ENCODE results near the gene KCNF1. TPM values are rescaled to one million over a fixed set of nuclear protein-coding genes. Genes with fewer than 3 reads are reported as not detected.

The KCNF1 gene
- total and polyA plus RNA-seq, 4 donors: 0.09 TPM; not detected in 3

- DNase-seq (ENCODE audit: low spot score): no peak
- Histone ChIP-seq H3K27ac (ENCODE audit: low read depth in 1 of 2, low read length in 2 of 2) (no peak overlapping the region), H3K9me3 (ENCODE audit: control insufficient read depth in 4 of 4, low read length in 3 of 4) (no peaks in the 10 kb centered on the region), H3K27me3 (ENCODE audit: control insufficient read depth in 4 of 4, insufficient read depth in 4 of 4, low read length in 3 of 4) (no peaks in the 10 kb centered on the region), H3K4me3 (ENCODE audit: low read depth in 1 of 3, low read length in 3 of 3) (no peak overlapping the region), H3K4me1 (ENCODE audit: control insufficient read depth in 4 of 4, insufficient read depth in 4 of 4, low read length in 3 of 4) (peaks cover 0 to 2% (median 0%) of the 10 kb centered on the region in 4 donors), H3K9ac (ENCODE audit: low read depth in 1 of 2, low read length in 2 of 2) (no peak overlapping the region), H3K36me3 (ENCODE audit: control insufficient read depth in 4 of 4, insufficient read depth in 3 of 4, low read depth in 1 of 4, low read length in 3 of 4) (no peaks in the 10 kb centered on the region)
- WGBS: 88% methylated on average over 12 of the region's 12 CpGs
- no peak for TF ChIP-seq RXRA (IDR thresholded peaks at IDR 0.05)
- TF ChIP-seq RAD21 (IDR thresholded peaks at IDR 0.05): no peak
- TF ChIP-seq, protein P1, sequence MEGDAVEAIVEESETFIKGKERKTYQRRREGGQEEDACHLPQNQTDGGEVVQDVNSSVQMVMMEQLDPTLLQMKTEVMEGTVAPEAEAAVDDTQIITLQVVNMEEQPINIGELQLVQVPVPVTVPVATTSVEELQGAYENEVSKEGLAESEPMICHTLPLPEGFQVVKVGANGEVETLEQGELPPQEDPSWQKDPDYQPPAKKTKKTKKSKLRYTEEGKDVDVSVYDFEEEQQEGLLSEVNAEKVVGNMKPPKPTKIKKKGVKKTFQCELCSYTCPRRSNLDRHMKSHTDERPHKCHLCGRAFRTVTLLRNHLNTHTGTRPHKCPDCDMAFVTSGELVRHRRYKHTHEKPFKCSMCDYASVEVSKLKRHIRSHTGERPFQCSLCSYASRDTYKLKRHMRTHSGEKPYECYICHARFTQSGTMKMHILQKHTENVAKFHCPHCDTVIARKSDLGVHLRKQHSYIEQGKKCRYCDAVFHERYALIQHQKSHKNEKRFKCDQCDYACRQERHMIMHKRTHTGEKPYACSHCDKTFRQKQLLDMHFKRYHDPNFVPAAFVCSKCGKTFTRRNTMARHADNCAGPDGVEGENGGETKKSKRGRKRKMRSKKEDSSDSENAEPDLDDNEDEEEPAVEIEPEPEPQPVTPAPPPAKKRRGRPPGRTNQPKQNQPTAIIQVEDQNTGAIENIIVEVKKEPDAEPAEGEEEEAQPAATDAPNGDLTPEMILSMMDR (IDR thresholded peaks at IDR 0.05; ENCODE audit: low read depth, low read length, missing input control): no peak
- no peak for TF ChIP-seq TAF1 (conservative IDR thresholded peaks at IDR 0.05)
- no peak for TF ChIP-seq NR2F2 (IDR thresholded peaks at IDR 0.05)
- TF ChIP-seq FOXA1 (IDR thresholded peaks at IDR 0.05): no peak
- TF ChIP-seq, protein P2, sequence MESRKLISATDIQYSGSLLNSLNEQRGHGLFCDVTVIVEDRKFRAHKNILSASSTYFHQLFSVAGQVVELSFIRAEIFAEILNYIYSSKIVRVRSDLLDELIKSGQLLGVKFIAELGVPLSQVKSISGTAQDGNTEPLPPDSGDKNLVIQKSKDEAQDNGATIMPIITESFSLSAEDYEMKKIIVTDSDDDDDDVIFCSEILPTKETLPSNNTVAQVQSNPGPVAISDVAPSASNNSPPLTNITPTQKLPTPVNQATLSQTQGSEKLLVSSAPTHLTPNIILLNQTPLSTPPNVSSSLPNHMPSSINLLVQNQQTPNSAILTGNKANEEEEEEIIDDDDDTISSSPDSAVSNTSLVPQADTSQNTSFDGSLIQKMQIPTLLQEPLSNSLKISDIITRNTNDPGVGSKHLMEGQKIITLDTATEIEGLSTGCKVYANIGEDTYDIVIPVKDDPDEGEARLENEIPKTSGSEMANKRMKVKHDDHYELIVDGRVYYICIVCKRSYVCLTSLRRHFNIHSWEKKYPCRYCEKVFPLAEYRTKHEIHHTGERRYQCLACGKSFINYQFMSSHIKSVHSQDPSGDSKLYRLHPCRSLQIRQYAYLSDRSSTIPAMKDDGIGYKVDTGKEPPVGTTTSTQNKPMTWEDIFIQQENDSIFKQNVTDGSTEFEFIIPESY (IDR thresholded peaks at IDR 0.05): no peak
- no peak for TF ChIP-seq REST (IDR thresholded peaks at IDR 0.05)
- TF ChIP-seq FOXA2 (IDR thresholded peaks at IDR 0.05): no peak
- TF ChIP-seq YY1 (IDR thresholded peaks at IDR 0.05): no peak
- TF ChIP-seq, protein P3, sequence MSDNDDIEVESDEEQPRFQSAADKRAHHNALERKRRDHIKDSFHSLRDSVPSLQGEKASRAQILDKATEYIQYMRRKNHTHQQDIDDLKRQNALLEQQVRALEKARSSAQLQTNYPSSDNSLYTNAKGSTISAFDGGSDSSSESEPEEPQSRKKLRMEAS (IDR thresholded peaks at IDR 0.05): no peak
- TF ChIP-seq, protein P4, sequence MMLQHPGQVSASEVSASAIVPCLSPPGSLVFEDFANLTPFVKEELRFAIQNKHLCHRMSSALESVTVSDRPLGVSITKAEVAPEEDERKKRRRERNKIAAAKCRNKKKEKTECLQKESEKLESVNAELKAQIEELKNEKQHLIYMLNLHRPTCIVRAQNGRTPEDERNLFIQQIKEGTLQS (IDR thresholded peaks at IDR 0.05): no peak
- TF ChIP-seq GABPA (IDR thresholded peaks at IDR 0.05 in 1 of 2, conservative IDR thresholded peaks at IDR 0.05 in 1 of 2): no peak
Observed at GRCh38 chr2:10878268-10878915, 33.3 kb upstream of the KCNF1 start.

- Histone ChIP-seq H3K4me3 (ENCODE audit: low read depth in 1 of 3, low read length in 3 of 3) (no peak overlapping the region), H3K27ac (ENCODE audit: low read depth in 1 of 2, low read length in 2 of 2) (no peak overlapping the region), H3K4me1 (ENCODE audit: control insufficient read depth in 4 of 4, insufficient read depth in 4 of 4, low read length in 3 of 4) (peaks cover 0 to 10% (median 5%) of the 10 kb centered on the region in 4 donors), H3K36me3 (ENCODE audit: control insufficient read depth in 4 of 4, insufficient read depth in 3 of 4, low read depth in 1 of 4, low read length in 3 of 4) (no peaks in the 10 kb centered on the region), H3K27me3 (ENCODE audit: control insufficient read depth in 4 of 4, insufficient read depth in 4 of 4, low read length in 3 of 4) (no peaks in the 10 kb centered on the region), H3K9ac (ENCODE audit: low read depth in 1 of 2, low read length in 2 of 2) (no peak overlapping the region), H3K9me3 (ENCODE audit: control insufficient read depth in 4 of 4, low read length in 3 of 4) (no peaks in the 10 kb centered on the region)
- TF ChIP-seq REST (IDR thresholded peaks at IDR 0.05) (no peak), FOXA1 (IDR thresholded peaks at IDR 0.05) (no peak), RAD21 (IDR thresholded peaks at IDR 0.05) (no peak), SP1 (IDR thresholded peaks at IDR 0.05) (no peak), EGR1 (IDR thresholded peaks at IDR 0.05; ENCODE audit: low read depth in 2 of 2) (no peak), GABPA (IDR thresholded peaks at IDR 0.05 in 1 of 2, conservative IDR thresholded peaks at IDR 0.05 in 1 of 2) (no peak), JUND (IDR thresholded peaks at IDR 0.05) (no peak), HNF4A (conservative IDR thresholded peaks at IDR 0.05) (no peak)
- DNase-seq (ENCODE audit: low spot score): no peak
- 73% methylated on average over 9 of the region's 9 CpGs for WGBS
Observed at GRCh38 chr2:10879159-10879558, 32.6 kb upstream of the KCNF1 start.
